HG03457 (cell line): ENCODE results near the gene CFC1B.
"Not testable (repeated sequence)": the region's sequence is repeated elsewhere in the genome, so short reads cannot be mapped to it uniquely, and the experiment has no call there.

Source experiments
- ATAC-seq: cut with Tn5 transposase; IDR thresholded peaks from one replicate; pipeline ENCODE4 v1.9.1; 2021; ENCODE audit warnings: moderate number of reproducible peaks; ENCODE audit not compliant: unreplicated experiment

The CFC1B gene

GRCh38 chr2:130520992-130521391 lies at the start of gene CFC1B:
Gene CFC1B (plus strand): TSS chr2:130521222. CDS start chr2:130521485, 263 bp downstream.
- not testable (repeated sequence) for ATAC-seq

GRCh38 chr2:130491073-130491472 lies 29.9 kb upstream of the CFC1B start:
- ATAC-seq, result not testable (repeated sequence)

DNA sequence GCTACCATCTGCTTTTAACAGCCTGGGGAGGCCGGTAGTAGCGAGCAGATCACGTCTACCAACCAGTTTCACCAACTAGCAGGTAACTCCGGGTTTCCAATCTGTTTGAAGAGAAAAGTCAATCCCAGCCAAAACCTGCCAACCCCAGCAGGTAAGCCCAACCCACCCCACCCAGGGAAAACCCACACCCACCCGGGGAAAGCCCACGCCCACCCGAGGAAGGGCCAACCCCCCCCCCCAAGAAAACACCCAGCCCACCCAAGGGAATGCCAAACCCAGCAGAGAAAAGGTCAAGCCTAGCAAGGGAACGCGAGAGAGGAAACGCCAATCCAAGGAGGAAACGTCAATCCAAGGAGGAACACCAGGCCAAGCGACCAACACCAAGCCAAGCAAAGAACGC lies 11.8 kb upstream of the CFC1B start, which contains the start of gene POTEI:
TSS of gene POTEI (minus strand) at position 101 of the 400 bp plus-strand sequence. CDS start at position 8, 93 bp downstream.
- ATAC-seq, result not testable (repeated sequence)

DNA sequence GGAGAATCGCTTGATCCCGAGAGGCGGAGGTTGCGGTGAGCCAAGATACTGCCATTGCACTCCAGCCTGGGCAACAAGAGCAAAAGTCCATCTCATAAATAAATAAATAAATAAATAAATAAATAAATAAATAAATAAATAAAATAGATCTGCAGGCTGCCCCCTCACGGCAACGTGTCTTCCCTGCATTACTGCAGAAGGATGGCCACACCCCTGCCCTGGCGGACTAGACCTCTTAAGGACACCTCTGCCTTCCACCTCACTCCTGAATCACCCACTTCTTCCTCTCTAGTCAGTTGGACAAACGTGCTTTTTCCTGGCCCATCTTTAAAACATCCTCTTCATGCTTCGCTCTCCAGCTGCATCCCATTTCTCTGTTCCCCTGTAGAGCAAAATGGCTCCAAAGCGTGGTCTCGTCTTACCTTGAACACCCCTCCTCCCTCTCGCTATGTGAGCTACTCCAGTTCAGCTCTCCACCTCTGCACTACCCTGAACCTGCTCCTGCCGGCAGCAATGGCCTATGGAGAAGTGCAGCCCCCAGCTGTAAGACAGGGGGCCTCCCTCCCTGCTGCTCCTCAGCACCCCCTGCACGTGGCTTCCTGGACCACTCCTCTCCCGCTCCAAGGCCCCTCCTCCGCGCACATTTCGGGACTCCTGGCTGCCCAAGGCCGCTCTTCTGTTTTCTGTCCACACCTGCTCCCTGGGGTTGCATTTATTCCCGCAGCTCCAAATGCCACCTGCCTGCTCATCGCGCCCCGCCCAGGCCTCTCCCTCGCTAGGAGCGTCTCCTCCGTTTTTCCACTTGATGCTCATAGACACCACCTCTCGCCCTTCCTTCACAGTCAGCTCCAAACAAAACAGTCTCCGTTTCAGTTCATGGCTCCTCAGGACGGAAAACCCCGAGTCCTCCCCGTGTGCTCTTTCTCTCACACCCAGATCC lies 9.9 kb upstream of the CFC1B start:
- ATAC-seq, result not testable (repeated sequence)

- ATAC-seq, result not testable (repeated sequence)
Measured at GRCh38 chr2:130511747-130512451, 9.1 kb upstream of the CFC1B start.

GRCh38 chr2:130518516-130519106 lies 2.4 kb upstream of the CFC1B start:
- ATAC-seq, result not testable (repeated sequence)

DNA sequence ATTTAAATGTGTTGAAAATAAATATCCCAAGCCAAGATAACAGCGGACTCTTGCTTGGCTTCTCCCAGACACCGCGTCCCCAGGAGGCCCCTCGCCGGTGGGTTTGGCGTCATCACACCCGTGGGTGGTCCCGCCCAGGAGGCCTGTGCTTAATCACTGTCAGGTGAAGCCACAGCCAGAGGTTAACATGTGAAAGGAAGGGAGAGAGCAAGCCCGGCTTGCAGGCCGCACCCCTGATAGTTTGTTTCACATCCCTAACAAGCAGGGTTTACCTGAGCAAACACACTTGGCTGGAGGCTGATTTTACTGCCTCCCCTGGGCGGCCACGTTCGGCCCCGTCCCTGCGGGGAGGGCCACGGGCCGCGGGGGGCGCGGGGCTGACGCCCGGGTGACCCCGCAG lies 1.4 kb downstream of the CFC1B start:
- ATAC-seq, result not testable (repeated sequence)

GRCh38 chr2:130527365-130527967 lies 6.4 kb downstream of the CFC1B start:
- not testable (repeated sequence) for ATAC-seq

GRCh38 chr2:130529545-130529944 lies 8.5 kb downstream of the CFC1B start:
- ATAC-seq, result not testable (repeated sequence)

DNA sequence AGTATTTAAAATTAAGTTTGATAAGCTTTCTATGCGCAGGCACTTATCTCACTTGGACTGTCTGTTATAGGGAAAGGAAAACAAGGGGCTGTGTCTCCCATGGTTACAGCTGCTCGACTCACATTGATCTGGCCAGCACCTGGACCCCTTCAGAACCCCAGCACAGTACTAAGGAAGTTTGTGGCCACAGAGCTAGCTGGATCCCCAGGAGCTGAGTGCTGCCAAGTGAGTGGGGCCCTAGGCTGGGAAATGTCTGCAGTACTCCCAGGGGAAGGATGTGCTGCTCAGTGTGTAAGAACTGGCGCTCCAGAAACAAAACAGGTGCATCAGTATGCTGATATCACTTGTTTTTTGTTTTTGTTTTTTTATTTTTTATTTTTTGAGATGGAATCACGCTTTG lies 9.2 kb downstream of the CFC1B start:
- not testable (repeated sequence) for ATAC-seq

- not testable (repeated sequence) for ATAC-seq
Measured at GRCh38 chr2:130531225-130531624, 10.2 kb downstream of the CFC1B start.

- ATAC-seq, result not testable (repeated sequence)
Measured at GRCh38 chr2:130531672-130532071, 10.7 kb downstream of the CFC1B start.

DNA sequence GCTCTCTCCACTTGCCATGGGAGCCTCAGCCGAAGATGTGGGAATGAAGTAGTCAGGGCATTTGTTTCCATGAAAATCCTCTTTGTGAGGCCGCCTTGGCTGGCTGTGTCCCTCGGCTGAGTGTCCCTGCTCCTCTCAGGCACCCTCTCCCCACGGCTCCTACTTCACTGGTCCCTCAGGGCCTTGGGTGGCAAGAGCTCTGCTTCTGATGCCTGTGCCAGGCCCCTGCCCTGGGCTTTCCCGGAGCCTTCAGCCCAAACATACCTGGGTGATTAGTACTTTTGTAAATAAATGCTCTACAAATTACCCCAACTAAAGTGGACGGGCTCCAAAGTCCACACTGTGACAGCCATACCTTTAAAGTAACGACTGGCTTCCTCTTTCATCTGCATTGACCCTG lies 15.6 kb downstream of the CFC1B start:
- ATAC-seq, result not testable (repeated sequence)

- ATAC-seq, result not testable (repeated sequence)
Measured at GRCh38 chr2:130538271-130538670, 17.2 kb downstream of the CFC1B start.

DNA sequence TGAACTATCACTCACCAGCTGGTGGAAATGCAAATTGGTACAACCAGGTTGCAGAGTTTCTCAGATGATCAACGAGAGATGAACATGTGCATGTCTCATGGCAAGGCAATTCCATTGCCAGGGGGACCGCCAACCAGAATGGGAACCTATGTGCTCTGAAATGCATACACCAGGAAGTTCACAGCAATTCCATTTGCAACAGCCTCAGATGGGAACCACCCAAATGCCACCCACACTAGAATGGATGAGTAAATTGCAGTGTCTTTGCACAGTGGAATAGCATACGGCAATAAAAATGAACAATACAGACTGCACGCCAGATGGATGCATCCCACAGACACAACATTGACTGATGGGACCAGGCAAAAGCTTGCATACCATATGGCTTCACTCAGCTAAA lies 21.8 kb downstream of the CFC1B start:
- ATAC-seq, result not testable (repeated sequence)

DNA sequence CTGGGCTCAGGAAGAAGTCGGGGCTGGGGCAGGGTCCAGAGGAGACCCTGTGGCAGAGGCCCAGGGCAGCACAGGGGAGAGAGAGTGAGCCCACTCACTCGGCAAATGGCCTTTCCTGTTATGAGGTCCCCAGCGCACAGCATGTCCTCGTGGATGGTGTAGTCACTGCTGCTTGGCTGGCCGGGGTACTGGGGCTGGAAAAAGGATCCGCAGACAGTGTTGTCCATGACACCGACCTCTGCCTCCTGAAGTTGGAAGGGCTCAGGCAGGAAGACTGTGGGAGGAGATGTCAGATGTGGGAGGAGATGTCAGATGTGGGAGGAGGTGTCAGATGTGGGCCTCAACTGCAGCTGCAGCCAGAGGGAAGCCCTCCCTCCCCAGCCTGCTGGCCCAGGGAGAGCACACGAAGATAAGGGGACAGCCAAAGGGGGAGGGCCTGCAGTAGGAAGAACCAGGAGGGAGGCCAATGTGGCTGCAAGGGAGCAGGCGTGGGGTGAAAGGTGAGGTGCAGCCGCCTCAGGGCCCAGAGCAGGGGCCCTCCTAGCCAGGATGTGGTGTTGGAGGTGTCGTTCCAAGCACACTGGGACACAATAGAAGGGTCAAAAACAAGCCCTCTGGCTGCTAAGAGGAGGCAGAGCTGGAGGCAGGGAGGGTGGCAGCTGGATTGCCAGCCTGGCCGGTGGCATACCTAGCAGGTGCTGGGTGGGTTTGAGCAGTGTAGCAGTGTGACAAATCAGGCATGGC lies 22.9 kb downstream of the CFC1B start:
- not testable (repeated sequence) for ATAC-seq

DNA sequence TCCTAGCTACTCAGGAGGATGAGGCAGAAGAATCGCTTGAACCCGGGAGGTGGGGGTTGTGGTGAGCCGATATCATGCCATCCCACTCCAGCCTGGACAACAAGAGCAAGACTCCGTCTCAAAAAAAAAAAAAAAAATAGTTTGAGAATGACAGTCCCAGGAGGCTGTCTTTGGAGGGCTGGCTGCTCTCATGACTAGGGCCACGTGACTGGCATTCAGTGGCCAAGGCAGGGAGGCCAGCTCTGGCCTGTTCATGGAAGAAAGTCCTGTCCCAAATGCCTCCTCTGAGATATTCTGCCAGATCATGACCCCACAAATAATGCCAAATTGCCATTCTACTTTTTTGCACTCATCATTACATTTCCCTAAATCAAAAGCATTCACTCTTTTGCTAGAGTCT lies 24.0 kb downstream of the CFC1B start:
- ATAC-seq, result not testable (repeated sequence)

GRCh38 chr2:130548418-130548817 lies 27.4 kb downstream of the CFC1B start:
- ATAC-seq, result not testable (repeated sequence)

GRCh38 chr2:130549475-130549874 lies 28.5 kb downstream of the CFC1B start:
- not testable (repeated sequence) for ATAC-seq

GRCh38 chr2:130554178-130554577 lies 33.2 kb downstream of the CFC1B start:
- not testable (repeated sequence) for ATAC-seq
